ENCODE results near the gene RASIP1.

DNA sequence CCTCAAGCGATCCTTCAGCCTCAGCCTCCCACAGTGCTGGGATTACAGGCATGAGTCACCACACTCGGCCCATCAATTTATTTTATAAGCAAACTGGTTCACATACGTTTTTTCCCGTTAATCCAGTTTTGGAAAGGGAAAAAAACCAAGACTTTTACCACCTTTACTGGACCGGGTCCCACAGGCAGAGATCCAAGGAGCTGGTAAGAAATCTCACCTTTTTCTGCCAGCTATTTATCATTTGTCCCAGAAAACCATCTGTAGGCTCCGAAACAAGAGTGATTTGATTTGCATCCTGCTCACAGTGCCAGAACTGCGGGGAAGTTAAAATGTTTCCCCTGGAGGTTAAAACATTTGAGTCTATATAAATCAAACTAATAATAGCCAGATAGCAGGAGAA is 51.0 kb downstream of the RASIP1 start:
- TF ChIP-seq, protein P1, sequence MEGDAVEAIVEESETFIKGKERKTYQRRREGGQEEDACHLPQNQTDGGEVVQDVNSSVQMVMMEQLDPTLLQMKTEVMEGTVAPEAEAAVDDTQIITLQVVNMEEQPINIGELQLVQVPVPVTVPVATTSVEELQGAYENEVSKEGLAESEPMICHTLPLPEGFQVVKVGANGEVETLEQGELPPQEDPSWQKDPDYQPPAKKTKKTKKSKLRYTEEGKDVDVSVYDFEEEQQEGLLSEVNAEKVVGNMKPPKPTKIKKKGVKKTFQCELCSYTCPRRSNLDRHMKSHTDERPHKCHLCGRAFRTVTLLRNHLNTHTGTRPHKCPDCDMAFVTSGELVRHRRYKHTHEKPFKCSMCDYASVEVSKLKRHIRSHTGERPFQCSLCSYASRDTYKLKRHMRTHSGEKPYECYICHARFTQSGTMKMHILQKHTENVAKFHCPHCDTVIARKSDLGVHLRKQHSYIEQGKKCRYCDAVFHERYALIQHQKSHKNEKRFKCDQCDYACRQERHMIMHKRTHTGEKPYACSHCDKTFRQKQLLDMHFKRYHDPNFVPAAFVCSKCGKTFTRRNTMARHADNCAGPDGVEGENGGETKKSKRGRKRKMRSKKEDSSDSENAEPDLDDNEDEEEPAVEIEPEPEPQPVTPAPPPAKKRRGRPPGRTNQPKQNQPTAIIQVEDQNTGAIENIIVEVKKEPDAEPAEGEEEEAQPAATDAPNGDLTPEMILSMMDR (IDR thresholded peaks at IDR 0.05) = no peak
- TF ChIP-seq POLR2A (IDR thresholded peaks at IDR 0.05) = no peak
